GM21423 (cell line): ENCODE data around the gene EEPD1.
A peak's percentile ranks its signal among the peaks of the same experiment; 100 is the strongest.
"Not testable (repeated sequence)": the region's sequence is repeated elsewhere in the genome, so short reads cannot be mapped to it uniquely, and the experiment has no call there.

ENCODE experiments used
- ATAC-seq: cut with Tn5 transposase; IDR thresholded peaks from one replicate; pipeline ENCODE4 v1.9.1; 2021; ENCODE audit warnings: mild to moderate bottlenecking, moderate library complexity; ENCODE audit not compliant: unreplicated experiment

The EEPD1 gene

GRCh38 chr7:36245684-36246299, 92.7 kb downstream of the EEPD1 start:
- no peak for ATAC-seq

GRCh38 chr7:36249091-36249490, 96.0 kb downstream of the EEPD1 start:
- no peak for ATAC-seq

- ATAC-seq: no peak
These were observed 100.6 kb downstream of the EEPD1 start for GRCh38 chr7:36253699-36254098.

GRCh38 chr7:36258510-36259259, 105.6 kb downstream of the EEPD1 start:
- not testable (repeated sequence) for ATAC-seq

- ATAC-seq: peak; percentile 35
These were observed 107.4 kb downstream of the EEPD1 start for GRCh38 chr7:36260481-36260880.

GRCh38 chr7:36261019-36261754, 108.1 kb downstream of the EEPD1 start:
- peak; percentile 49 for ATAC-seq

- ATAC-seq: no peak
These were observed 109.4 kb downstream of the EEPD1 start for GRCh38 chr7:36262309-36263094.

- ATAC-seq: no peak
These were observed 110.0 kb downstream of the EEPD1 start for GRCh38 chr7:36263095-36263484.

- peak; percentile 44 for ATAC-seq
These were observed 111.2 kb downstream of the EEPD1 start for GRCh38 chr7:36264123-36264801.

GRCh38 chr7:36264913-36265516, 112.0 kb downstream of the EEPD1 start:
- ATAC-seq: no peak

GRCh38 chr7:36265680-36266079, 112.6 kb downstream of the EEPD1 start:
- ATAC-seq: no peak

- no peak for ATAC-seq
These were observed 113.1 kb downstream of the EEPD1 start for GRCh38 chr7:36266190-36266589.

- no peak for ATAC-seq
These were observed 113.6 kb downstream of the EEPD1 start for GRCh38 chr7:36266683-36267082.

GRCh38 chr7:36272211-36272566, 119.1 kb downstream of the EEPD1 start:
- ATAC-seq: no peak

- no peak for ATAC-seq
These were observed 119.7 kb downstream of the EEPD1 start for GRCh38 chr7:36272567-36273269.

GRCh38 chr7:36273836-36274235, 120.8 kb downstream of the EEPD1 start:
- no peak for ATAC-seq

- no peak for ATAC-seq
These were observed 122.8 kb downstream of the EEPD1 start for GRCh38 chr7:36275735-36276284.

GRCh38 chr7:36276428-36277248, 123.6 kb downstream of the EEPD1 start:
- ATAC-seq: no peak

- ATAC-seq: no peak
These were observed 124.1 kb downstream of the EEPD1 start for GRCh38 chr7:36277249-36277542.
